HG03342 (cell line): ENCODE results near the gene NOS1.
A peak's percentile ranks its signal among the peaks of the same experiment; 100 is the strongest.
"Not testable (repeated sequence)": the region's sequence is repeated elsewhere in the genome, so short reads cannot be mapped to it uniquely, and the experiment has no call there.

ENCODE experiments used
- ATAC-seq: cut with Tn5 transposase; IDR thresholded peaks from one replicate; pipeline ENCODE4 v1.9.1; 2021; ENCODE audit warnings: mild to moderate bottlenecking, moderate library complexity; ENCODE audit not compliant: unreplicated experiment

NOS1 gene

DNA sequence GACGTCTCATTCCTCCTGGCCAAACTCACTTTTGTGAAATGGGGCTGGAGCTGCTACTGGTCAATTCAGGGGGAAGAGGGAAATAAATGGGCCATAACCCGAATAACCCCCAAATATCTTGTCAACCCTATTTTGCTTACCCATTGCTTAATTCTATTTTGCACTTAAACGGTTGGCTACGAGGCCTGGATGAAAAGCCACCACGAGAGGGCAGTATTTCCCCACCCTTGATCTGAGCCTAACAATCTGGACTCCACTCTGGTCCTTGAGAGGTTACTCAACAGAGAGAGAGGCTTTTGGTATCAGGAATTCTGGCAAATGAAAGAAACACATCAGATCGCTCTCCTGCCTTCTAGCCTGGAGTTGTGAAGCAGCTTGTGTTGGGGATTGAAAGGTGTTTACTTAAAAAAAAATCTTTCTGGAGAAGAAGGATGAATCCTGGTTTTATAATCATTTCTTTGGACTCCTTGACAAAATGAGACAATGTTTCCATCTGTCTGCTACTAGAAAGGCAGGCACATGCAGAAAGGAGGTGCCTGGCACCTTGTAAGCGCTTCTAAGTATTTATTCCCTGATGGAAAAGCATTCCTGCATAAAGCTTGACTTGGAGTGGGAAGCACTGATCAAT, 148.7 kb downstream of the NOS1 start:
- no peak for ATAC-seq

GRCh38 chr12:117210266-117210918, 151.0 kb downstream of the NOS1 start:
- ATAC-seq = no peak

- ATAC-seq = no peak
Measured at GRCh38 chr12:117209626-117210025, 151.8 kb downstream of the NOS1 start.

GRCh38 chr12:117208811-117209455, 152.5 kb downstream of the NOS1 start:
- ATAC-seq = no peak

DNA sequence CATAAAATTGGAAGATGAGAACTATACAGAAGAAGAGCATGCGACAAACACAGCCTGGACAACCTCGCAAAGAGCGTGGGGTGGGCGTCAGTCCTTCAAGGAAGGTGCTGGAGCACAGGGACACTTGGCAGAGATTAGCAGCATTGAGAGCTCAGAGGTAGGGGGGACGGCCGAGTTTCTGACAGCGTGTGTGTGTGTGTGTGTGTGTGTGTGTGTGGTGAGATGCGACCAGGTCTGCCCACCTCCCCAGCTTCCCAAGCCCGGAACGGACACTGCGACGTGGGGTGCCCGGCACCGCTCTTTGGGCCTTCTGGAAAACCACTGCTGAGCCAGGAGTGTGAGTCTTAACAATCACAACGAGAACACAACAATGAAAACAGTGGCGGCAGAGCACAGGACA, 153.2 kb downstream of the NOS1 start:
- no peak for ATAC-seq

- ATAC-seq = no peak
Measured at GRCh38 chr12:117207675-117208074, 153.8 kb downstream of the NOS1 start.

GRCh38 chr12:117202556-117202955, 158.9 kb downstream of the NOS1 start:
- no peak for ATAC-seq

DNA sequence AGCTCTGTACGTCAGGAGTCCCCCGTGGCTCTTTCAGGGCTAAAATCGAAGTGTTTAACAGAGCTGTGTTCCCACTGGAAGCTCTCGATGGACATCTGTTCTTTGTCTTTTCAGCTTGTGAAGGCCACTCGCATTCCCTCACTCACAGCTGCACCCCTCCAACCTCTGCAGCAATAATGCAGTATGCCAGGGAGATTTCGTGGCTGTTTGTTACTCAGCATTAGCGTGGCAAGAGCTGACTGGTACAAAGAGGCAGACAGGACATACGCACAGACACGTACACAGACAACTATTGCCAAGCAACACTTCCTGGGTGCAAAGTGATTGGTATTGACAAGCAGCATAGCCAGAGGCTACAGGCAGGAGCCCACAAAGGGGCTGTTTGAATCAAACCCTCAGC, 159.4 kb downstream of the NOS1 start:
- ATAC-seq = no peak

GRCh38 chr12:117199956-117200744, 161.3 kb downstream of the NOS1 start:
- not testable (repeated sequence) for ATAC-seq

DNA sequence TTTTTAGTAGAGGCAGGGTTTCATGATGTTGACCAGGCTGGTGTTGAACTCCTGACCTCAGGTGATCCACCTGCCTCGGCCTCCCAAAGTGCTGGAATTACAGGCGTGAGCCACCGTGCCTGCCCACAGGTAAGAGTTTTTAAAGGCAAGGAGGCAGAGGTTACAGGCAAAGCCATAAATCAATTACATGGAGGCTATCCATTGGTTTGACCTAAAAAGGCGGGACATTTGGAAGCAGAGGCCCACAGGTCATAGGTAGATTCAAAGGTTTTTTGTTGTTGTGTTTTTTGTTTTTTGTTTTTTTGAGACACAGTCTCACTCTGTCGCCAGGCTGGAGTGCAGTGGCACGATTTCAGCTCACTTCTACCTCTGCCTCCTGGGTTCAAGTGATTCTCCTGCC, 165.1 kb downstream of the NOS1 start:
- ATAC-seq = not testable (repeated sequence)

DNA sequence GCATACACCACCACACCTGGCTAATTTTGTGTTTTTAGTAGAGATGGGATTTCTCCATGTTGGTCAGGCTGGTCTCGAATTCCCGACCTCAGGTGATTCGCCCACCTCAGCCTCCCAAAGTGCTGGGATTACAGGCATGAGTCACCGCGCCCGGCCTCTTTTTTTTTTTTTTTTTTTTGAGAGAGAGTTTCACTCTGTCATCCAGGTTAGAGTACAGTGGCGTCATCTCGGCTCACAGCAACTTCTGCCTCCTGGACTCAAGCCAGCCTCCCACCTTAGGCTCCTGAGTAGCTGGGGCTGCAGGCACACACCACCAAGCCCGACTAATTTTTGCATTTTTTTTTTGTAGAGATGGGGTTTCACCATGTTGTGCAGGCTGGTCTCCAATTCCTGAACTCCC, 166.4 kb downstream of the NOS1 start:
- not testable (repeated sequence) for ATAC-seq

- ATAC-seq = no peak
Measured at GRCh38 chr12:117193903-117194302, 167.5 kb downstream of the NOS1 start.

- not testable (repeated sequence) for ATAC-seq
Measured at GRCh38 chr12:117192581-117192980, 168.8 kb downstream of the NOS1 start.

GRCh38 chr12:117192057-117192456, 169.4 kb downstream of the NOS1 start:
- ATAC-seq = no peak

- ATAC-seq = peak; percentile 90
Measured at GRCh38 chr12:117190210-117190781, 171.1 kb downstream of the NOS1 start, which contains the start of gene FBXO21. TSS of gene FBXO21 (minus strand) at chr12:117190470. CDS start at chr12:117190456, 14 bp downstream.

- peak; percentile 40 for ATAC-seq
Measured at GRCh38 chr12:117189725-117190209, 171.7 kb downstream of the NOS1 start.

DNA sequence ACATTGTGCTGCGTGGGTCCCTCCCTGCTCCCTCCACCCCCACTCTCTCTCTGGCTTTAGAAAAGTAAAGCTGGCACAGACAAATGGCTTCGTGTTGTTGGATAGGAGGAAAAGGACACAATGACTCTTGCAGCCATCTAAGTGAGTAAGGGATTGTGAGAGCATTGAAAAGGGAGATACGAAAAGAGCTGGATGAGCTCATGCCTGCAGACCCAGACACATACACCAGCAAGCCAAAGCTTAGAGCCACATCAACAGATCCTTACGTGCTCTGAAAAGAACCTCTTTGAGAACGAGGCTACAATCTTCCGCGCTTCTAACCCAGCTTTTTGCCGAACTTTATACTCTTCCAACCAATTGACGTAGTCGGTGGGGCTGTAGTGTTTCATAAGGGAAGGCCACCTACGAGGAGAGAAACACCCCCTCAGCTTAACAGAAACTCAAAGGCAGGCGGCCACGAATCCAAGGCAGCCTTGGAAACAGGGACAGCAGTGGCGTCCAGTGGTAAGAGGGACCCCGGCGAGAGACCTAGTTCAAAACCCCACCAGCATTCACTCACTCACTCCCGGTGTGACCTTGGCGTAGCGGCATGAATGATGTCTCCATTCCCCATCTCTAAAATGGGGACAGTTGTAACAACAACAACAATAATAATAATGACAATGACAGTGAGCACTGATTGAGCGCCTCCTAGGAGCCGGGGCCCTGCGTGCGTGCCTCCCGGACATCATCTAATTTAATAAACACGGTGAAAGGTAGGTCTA, 172.3 kb downstream of the NOS1 start:
- ATAC-seq = no peak

DNA sequence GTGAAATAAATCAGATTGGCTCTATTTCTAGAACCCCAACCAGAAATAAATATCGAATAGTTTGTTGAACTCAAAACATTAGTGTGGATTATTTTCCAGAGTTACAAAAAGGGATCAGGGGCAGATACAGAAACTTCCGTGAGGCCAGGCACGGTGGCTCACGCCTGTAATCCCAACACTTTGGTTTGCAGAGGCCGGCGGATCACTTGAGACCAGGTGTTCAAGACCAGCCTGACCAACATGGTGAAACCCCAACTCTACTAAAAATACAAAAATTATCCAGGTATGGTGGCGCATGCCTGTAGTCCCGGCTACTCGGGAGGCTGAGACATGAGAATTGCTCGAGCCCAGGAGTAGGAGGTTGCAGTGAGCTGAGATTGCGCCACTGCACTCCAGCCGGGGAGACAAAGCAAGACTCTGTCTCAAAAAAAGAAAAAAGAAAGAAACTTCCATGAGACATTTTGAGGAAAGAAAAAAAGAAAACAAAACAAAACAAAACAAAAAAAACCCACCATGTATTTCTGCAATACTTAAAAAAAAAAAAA, 173.2 kb downstream of the NOS1 start:
- ATAC-seq = no peak

GRCh38 chr12:117187421-117187820, 174.0 kb downstream of the NOS1 start:
- no peak for ATAC-seq

DNA sequence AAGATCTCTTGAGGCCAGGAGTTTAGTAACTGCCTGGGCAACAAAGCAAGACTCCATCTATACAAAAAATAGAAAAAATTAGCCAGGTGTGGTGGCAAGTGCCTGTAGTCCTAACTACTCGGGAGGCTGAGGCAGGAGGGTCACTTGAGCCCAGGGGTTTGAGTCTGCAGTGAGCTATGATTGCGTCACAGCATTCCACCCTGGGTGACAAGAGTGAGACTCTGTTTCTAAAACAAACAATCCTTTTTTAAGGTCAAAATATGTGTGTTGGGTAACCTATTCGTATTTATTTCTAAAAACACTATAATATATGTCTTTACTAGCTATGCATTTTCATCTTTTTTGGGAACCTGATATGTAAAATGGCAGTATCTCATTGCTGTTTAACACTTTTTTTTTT, 178.6 kb downstream of the NOS1 start:
- ATAC-seq = no peak
